ENCODE results near the gene LPA.
"Not testable (repeated sequence)": the region's sequence is repeated elsewhere in the genome, so short reads cannot be mapped to it uniquely, and the experiment has no call there.

The LPA gene

GRCh38 chr6:160664198-160664597 lies at the start of gene LPA:
TSS of gene LPA (minus strand) at chr6:160664275. CDS start at chr6:160664214, 61 bp downstream.
- not testable (repeated sequence) for DNase-seq (ENCODE audit: insufficient read length, low spot score); FAIRE-seq

- not testable (repeated sequence) for FAIRE-seq; DNase-seq (ENCODE audit: insufficient read length, low spot score)
Measured at GRCh38 chr6:160708993-160709392, 44.9 kb upstream of the LPA start.

- FAIRE-seq: not testable (repeated sequence)
Measured at GRCh38 chr6:160704688-160705087, 40.6 kb upstream of the LPA start.

GRCh38 chr6:160701918-160702680 lies 38.0 kb upstream of the LPA start, which contains the start of gene PLG:
TSS of gene PLG (plus strand) at chr6:160702244. CDS start at chr6:160702305, 61 bp downstream.
- DNase-seq (ENCODE audit: insufficient read length, low spot score); FAIRE-seq: not testable (repeated sequence)

More at GRCh38 chr6:160704688-160705087, 40.6 kb upstream of the LPA start:
- DNase-seq (ENCODE audit: insufficient read length, low spot score): not testable (repeated sequence)

DNA sequence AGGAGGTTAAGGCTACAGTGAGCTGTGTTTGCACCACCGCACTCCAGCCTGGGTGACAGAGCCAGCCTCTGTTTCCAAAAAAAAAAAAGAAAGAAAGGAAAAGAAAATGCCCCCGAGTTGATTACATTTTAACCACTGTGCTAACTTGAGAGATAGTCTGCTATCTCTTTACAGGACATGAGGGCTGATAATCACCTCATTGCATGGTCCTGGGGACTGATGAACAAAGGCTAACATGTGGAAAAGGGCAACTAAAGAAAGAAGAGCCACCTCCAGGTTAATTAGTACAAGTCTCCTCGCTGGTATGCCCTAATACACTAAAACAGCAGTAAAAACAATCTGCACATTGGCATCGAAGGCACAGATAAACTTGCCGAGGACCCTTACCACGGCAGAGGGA lies 33.8 kb upstream of the LPA start:
- no peak for FAIRE-seq

GRCh38 chr6:160696884-160697283 lies 32.8 kb upstream of the LPA start:
- FAIRE-seq; DNase-seq (ENCODE audit: insufficient read length, low spot score): not testable (repeated sequence)

More for the DNA sequence above, 33.8 kb upstream of the LPA start:
- DNase-seq (ENCODE audit: insufficient read length, low spot score): no peak

DNA sequence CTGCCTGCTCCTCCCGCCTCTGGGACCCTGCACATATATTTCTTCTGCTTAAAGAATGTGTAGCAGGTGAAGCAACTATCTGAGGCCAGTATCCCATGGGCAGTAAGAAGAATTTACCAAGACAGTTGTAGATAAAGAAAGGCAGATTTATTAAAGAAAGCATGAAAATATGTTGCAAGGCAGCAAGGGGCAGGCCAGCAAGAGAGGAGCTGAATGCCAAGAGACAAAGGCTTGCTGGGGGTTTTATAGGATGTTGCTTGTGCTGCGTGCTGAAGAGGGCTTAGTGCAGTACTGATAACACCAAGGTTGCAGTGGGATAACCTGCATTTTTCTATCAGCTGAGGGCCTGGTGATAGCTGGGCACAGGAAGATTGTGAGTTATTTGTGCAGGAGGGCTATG lies 31.5 kb upstream of the LPA start:
- DNase-seq (ENCODE audit: insufficient read length, low spot score); FAIRE-seq: not testable (repeated sequence)

DNA sequence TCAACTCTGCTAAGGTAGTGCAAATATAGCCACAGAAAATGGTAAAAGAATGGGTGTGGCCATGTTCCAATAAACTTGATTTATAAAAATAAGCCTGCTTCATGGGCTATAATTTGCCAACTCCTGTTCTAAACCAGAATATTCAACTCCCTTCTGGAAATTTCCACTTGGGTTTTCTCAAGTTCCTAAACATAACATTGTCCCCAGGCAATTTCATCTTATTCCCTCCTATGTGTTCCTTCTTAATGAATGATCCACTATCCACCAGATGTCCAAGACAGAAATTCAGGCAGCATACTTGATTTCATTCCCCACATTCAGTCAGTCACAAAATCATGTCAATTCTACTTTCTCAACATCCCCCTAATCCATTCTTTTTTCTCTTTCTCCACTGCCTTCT lies 30.9 kb upstream of the LPA start:
- not testable (repeated sequence) for FAIRE-seq; DNase-seq (ENCODE audit: insufficient read length, low spot score)

- DNase-seq (ENCODE audit: insufficient read length, low spot score) (no peak), FAIRE-seq (no peak)
Measured at GRCh38 chr6:160692369-160692959, 28.4 kb upstream of the LPA start.

DNA sequence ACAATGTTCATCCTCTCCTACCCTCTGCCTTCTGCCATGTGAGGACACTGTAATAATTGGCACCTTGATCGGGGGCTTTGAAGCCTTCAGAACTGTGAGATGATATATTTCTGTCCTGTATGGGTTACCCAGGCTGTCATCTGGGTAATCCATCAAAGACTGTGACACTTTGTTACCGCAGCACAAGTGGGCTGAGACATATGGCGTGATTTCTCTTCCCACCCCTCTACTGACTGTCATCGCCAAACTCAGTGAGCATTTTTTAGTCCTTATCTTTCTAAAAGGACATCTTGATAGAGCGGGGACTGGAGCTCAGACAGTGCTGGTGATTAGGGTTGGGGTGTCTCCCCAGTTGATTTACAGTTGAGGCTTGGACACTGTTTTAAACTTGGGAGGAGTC lies 27.5 kb upstream of the LPA start:
- no peak for FAIRE-seq

GRCh38 chr6:160690458-160690857 lies 26.4 kb upstream of the LPA start:
- FAIRE-seq (no peak), DNase-seq (ENCODE audit: insufficient read length, low spot score) (no peak)

More for the DNA sequence above, 27.5 kb upstream of the LPA start:
- no peak for DNase-seq (ENCODE audit: insufficient read length, low spot score)

DNA sequence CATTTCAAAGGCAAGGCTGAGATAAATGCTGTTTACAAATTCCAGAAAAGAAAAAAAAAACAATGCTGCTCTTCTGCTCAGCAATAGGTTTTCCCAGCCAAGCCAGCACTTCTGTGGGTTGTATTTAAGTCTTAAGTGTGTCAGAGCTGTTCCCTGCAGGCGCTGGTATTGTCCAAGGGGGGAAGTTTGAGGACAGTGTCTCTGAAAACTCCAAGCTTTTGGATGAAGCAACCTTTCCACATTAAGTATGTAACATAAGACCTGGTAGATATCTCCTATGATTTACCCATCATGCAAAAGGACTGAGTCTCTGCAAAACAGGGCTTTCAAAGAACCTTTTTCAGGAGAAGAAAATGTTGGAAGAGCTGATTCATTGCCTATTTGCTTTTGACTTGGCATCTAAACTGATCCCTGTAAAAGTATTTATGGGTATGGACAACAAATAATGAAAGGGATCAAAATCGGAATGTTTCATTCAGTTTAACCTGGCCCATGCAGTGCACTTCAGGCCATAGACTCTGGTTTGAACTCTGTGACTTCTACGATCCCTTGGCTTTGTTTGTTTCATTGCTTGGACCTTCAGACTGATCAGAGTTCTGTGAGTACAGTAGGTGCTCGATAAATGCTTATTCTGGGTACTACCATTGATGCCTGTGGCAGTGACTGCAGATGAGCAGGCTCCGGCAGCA lies 21.8 kb upstream of the LPA start:
- FAIRE-seq: no peak
- DNase-seq (ENCODE audit: insufficient read length, low spot score): no peak

DNA sequence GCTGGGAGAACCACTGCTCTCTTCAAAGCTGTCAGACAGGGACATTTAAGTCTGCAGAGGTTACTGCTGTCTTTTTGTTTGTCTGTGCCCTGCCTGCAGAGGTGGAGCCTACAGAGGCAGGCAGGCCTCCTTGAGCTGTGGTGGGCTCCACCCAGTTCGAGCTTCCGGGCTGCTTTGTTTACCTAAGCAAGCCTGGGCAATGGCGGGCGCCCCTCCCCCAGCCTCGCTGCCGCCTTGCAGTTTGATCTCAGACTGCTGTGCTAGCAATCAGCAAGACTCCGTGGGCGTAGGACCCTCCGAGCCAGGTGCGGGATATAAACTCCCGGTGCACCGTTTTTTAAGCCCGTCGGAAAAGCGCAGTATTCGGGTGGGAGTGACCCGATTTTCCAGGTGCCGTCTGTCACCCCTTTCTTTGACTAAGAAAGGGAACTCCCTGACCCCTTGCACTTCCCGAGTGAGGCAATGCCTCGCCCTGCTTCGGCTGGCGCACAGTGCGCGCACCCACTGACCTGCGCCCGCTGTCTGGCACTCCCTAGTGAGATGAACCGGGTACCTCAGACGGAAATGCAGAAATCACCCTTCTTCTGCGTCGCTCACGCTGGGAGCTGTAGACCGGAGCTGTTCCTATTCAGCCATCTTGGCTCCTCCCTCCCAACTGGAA lies 21.2 kb upstream of the LPA start:
- DNase-seq (ENCODE audit: insufficient read length, low spot score); FAIRE-seq: not testable (repeated sequence)

DNA sequence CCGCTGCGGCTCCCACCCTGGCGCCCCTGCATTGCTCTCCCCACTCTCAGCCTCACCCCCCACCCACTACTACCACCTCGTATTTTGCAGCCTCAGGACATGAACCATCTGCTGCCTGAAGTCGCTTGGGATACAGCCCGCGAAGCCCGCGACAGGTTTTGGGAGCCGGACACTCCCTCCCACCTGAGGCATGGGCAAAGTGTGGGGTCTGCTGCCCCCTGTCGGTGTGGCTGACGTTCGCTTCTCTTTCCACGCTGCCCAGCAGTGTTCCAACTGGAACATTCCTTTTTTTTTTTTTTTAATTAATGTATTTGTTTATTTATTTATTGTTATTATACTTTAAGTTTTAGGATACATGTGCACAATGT lies 15.3 kb upstream of the LPA start:
- DNase-seq (ENCODE audit: insufficient read length, low spot score) (no peak), FAIRE-seq (no peak)

GRCh38 chr6:160678744-160679401 lies 14.8 kb upstream of the LPA start:
- DNase-seq (ENCODE audit: insufficient read length, low spot score): no peak
- FAIRE-seq: no peak

- FAIRE-seq: no peak
- DNase-seq (ENCODE audit: insufficient read length, low spot score): no peak
Measured at GRCh38 chr6:160678230-160678629, 14.2 kb upstream of the LPA start.

DNA sequence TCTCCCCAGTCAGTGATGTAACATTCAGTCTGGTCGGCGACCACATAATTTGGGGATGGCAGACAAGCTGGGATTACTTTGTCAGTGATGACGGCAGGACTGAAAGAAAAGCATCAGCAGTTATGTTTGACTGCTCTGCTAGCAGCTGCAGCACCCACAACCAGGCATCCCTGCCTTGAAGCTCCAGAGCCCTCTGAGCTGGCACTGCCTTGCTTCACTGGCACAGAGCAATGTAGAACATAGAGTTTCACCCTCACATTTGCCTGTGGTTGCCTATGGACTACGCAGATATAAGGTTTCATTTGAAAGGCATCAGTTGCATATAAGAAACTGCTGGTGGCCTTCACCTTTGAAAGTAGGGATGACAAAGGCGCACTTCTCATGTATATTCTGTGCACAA lies 12.3 kb upstream of the LPA start:
- not testable (repeated sequence) for DNase-seq (ENCODE audit: insufficient read length, low spot score); FAIRE-seq

- FAIRE-seq (no peak), DNase-seq (ENCODE audit: insufficient read length, low spot score) (no peak)
Measured at GRCh38 chr6:160668589-160668988, 4.5 kb upstream of the LPA start.

- FAIRE-seq: peak; percentile 39
Measured at GRCh38 chr6:160667639-160668481, 3.8 kb upstream of the LPA start.

More at GRCh38 chr6:160667639-160668481, 3.8 kb upstream of the LPA start:
- DNase-seq (ENCODE audit: insufficient read length, low spot score): peak; percentile 17

All from GM19239 (cell line).